ENCODE data around the gene FOXJ1.

DNA sequence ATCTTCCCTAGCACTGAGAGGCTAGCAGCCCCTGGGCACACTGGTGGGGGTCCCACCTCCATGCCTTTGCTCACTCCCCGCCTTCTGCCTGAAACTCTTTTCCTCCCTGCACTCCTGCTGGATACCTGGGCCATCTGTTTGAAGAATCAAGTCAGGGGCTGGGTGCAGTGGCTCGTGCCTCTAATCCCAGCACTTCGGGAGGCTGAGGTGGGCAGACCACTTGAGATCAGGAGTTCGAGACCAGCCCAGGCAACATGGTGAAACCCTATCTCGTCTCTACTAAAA lies 15.7 kb downstream of the FOXJ1 start:
- TF ChIP-seq, protein P1, sequence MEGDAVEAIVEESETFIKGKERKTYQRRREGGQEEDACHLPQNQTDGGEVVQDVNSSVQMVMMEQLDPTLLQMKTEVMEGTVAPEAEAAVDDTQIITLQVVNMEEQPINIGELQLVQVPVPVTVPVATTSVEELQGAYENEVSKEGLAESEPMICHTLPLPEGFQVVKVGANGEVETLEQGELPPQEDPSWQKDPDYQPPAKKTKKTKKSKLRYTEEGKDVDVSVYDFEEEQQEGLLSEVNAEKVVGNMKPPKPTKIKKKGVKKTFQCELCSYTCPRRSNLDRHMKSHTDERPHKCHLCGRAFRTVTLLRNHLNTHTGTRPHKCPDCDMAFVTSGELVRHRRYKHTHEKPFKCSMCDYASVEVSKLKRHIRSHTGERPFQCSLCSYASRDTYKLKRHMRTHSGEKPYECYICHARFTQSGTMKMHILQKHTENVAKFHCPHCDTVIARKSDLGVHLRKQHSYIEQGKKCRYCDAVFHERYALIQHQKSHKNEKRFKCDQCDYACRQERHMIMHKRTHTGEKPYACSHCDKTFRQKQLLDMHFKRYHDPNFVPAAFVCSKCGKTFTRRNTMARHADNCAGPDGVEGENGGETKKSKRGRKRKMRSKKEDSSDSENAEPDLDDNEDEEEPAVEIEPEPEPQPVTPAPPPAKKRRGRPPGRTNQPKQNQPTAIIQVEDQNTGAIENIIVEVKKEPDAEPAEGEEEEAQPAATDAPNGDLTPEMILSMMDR (IDR thresholded peaks at IDR 0.05): no peak
- TF ChIP-seq POLR2A (IDR thresholded peaks at IDR 0.05) (no peak), POLR2AphosphoS5 (IDR thresholded peaks at IDR 0.05; ENCODE audit: insufficient read depth in 1 of 2, low read depth in 1 of 2) (no peak)
